GM19463 (cell line): ENCODE results near the gene WSCD1.

Experiments used
- ATAC-seq: cut with Tn5 transposase; IDR thresholded peaks from one replicate; pipeline ENCODE4 v1.9.1; 2021; ENCODE audit warnings: mild to moderate bottlenecking, moderate library complexity; ENCODE audit not compliant: unreplicated experiment

WSCD1 gene

DNA sequence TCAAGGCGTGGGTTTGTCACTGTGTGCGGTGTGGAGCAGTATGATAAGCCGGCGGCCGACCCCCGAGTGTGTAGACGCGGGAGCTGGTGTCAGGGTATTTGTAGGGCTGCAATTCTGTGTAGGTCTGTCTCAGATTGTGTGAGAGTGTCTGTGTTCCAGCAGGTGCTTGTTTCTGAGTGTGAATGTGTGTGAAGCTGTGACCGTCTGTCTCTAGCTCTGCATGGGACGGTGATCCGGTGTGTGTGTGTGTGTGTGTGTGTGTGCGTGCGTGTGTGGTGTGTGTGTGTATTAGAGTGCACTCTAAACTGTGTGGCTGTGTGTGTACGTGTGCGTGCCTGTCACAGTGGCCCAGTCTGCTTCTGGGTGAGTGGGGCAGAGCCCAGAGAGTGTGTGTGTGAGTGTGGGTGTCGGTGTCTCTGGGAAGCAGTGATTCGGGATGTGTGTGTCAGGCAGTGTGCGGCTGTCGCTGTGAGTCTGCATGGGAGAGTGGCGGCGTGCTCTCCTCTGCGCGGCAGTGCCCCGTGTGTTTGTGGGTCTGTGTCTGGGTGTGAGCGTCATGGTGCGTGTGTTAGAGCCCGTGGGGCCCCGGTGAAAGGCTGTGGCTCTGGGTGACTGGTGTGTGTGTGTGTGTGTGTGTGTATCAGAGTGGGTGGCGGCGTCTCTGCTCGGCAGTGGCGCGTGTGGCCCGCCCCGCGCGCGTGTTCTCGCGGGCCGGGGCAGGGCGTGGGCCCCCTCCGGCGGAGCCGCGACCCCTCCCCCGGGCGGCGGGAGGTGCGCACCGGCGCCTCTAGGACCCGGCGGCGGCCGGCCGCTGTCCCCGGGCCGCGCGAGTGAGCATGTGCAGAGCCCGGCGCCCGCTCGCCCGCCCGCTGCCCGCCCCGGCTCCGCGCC lies at the start of gene WSCD1:
TSS of gene WSCD1 (plus strand) at position 841 of the 891 bp plus-strand sequence. CDS start 10,280 bp downstream, outside the sequence.
- ATAC-seq, result no peak

DNA sequence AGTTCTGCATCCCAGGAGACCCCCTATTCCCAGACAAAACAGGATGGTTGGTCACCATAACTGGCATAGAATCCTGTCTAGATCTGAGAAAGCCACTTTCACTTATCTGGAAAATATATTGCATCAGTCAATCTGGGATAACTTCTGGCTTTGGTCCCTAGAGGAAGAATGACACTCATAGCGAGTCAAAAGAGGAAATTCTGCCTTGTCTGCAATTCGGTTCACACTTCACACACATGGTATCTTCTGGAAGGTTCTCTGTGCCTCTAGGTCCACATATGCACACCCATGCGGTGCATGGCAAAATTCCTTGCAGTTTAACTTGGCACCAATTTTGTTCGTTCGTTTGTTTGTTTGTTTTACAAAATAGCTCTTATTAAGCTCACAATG lies 49.2 kb upstream of the WSCD1 start:
- ATAC-seq, result no peak

DNA sequence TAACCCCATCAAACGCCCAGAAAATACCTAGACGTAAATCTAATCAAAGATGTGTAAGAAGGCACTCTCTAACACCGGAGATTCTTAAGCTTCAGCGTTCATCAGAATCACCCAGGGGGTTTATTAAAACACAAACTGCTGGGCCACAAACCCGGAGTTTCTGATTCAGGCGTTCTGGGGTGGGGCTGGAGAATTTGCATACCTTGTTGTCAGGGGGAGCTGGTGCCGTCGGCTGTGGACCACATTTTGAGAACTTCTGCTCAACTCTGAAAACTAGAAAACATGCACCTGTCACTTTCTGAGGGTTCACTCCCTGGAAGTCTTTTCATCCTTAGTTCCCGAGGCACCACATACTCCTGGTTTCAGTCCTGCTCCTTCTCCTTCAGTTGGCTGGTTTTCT lies 48.6 kb upstream of the WSCD1 start:
- no peak for ATAC-seq

DNA sequence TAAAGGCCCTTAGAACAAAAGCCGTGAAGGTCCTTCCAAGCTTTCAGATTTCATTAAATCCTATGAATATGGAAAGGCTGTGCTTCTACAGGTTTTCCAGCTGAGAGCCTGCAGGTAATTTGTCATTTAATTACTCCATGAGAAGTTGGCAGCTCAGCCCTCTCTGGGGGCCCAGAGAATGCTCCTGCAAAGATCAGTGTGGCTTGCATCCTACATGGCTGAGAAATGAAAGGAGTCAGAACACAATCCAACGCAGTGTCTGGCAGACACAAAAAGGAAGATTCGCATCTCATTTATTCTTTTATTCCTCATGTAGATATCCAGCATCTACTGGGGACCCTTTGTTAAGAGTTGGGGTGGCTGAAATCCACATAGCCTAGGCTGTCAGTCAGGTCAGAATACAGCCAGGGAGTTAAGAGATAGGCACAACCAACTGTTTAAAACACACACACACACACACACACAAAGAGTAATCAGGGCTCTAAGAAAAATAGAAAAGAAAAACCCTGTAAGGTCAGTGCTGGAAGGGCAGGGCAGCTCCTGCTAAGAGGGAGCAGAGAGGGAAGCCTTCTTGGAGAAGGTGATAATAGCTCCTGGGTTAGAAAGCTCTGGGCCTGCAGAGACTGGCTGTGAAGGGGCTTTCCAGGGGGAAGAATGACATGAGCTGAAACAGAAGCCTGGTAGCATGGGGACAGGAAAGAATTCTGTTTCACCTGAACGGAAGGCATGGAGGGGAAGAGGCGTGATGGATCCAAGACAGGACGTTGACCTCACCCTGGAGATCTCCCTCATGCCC lies 46.9 kb upstream of the WSCD1 start:
- no peak for ATAC-seq

DNA sequence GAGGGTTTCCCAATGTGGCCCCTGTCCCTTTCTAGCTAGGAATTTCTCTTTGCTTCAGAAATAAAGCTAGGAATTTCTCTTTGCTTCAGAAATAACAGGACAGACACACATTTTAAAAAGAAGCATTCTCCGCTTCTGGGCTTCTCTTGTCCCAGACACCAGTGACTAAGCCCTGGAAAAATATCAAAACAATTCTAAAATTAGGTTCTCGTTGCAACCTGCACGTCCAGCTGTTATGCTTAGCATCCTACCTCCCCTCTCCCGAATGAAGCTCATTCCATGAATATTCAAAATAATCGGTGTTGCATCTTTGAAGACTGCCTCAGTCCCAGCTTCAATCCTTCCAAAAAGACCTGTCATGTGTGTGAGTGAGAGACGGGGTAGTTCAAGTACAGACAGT lies 45.6 kb upstream of the WSCD1 start:
- no peak for ATAC-seq

DNA sequence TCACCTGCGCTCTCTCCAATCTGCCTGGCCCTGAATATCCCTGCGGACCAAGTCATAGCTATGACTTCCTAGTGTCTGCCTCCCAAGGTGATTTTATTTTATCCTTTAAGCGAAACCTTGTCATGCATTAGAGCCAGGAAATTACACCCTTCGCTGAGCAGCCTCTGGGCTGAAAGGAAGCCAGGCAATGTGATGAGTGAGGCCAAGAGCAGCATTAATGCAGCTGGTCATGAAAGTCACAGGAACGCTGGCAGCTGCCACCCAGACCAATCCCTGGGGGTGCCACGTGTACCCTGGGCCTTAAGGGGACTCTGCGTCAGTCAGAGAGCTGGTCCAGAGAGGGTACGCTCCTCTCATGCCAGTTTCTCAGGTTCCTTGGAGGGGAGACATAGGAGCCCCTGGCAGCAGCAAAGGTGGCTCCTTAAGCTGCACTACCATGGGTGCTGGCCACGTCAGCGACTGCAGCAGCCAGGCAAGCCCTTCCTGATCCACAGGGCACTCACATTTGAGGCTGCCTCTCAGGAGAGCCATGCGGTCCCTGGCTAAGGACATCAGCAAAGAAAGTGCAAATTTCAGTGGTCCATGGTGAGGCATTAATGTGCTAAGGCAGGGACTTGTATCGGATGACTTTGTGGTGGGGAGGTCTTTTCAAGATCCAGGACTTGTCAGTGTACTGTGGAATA lies 42.7 kb upstream of the WSCD1 start:
- no peak for ATAC-seq

DNA sequence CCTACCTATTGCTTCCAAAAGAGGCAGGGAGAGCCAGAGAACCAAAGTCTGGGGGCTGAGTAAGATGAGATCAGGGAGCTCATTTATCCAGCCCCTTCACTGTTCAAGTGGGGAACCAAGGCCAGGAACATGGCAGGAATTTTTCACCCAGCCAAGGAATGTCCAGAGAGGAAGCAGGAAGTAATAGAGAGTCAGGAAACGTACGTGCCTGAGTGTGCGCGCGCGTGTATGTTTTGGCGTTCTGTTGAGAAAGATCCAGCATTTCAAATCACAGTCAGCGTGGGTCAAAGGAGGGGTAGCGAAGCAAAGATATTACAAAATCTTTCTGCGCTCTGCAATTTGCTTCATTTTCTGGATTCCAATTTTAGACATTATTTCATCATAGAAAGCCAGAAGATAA lies 41.9 kb upstream of the WSCD1 start:
- no peak for ATAC-seq

DNA sequence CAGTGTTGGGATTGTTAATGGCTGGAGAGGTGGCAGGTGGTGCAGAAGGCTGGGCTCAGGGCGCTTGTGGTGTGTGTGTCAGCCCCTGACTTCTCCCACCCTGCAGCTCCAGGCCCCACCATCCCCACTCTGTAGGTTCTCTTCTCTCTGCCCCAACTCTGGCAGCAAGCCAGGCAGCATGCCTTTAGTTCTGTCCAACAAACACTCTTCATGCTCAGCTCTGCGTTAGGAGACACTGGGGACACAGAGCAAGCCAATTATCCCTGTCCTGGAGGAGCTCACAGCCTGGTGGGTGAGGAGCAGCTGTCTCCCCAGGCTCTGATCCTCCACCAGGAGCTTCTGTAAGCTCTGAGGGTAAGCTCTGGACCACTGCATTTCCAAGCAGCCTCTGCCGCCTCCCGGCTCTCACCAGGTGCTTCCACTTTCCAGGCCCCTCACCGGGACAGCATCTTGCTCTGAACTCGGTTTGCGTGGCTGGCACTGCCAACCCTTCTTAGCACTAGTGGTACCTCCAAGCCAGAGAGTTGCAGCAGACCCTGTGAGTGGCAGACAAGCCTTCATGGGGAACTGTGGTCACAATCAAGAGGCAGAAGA lies 34.3 kb upstream of the WSCD1 start:
- ATAC-seq, result no peak

DNA sequence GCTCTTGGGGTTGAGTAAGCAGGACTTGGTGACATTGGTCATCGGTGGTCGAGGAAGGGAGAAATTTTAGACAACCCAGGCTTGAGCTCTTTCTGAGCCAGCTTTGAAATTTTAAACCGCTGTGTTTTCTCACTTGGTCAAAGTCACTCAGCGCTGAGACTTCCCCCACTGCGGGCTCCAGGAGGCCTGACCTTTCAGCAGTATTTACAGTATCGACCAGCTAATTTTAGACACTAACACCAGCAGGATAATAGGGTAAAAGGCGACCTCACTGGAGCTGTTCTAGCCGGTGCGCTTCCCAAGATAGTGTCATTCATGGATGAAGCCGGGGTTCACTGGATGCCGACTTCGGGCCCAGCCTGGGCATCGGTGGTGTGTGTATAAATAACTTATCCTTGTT lies 29.7 kb upstream of the WSCD1 start:
- ATAC-seq, result no peak

DNA sequence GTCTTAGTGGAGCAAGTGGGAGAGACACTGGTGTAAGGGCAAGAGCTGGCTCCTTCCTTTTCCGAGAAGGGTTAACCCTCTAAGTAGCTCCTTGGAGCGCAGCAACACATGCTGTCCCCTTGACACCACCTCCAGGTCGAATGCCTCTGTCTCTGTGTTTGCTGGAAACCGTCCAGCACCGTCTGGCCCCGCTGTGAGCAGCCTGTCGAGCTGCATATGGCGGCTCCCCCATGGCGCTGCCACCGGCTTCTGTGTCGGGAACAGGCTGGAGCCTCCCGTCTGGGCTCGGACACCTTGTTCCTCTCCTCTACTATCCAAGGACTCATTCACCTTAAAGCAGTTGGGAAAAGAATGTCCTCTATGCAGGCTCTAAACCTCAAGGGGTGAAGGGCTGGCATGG lies 28.9 kb upstream of the WSCD1 start:
- no peak for ATAC-seq

DNA sequence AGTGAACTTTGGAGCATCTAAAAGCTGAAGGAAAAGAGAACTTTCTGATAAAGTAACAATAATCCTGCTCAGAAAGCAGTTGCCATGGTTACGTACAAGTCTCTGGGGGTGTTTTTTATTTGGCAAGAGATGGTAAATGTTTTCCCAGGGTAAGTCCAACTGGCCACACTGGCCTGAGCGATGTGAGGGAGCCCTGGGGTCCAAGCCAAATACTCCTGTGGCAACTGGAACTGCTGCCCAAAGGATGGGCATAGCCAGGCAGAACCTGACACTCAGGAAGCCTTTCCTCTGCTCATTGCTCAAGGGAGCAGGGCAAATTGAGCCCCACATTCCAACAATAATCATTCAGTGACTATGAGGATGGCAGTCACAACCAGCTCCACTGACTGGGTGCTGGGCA lies 26.8 kb upstream of the WSCD1 start:
- no peak for ATAC-seq

DNA sequence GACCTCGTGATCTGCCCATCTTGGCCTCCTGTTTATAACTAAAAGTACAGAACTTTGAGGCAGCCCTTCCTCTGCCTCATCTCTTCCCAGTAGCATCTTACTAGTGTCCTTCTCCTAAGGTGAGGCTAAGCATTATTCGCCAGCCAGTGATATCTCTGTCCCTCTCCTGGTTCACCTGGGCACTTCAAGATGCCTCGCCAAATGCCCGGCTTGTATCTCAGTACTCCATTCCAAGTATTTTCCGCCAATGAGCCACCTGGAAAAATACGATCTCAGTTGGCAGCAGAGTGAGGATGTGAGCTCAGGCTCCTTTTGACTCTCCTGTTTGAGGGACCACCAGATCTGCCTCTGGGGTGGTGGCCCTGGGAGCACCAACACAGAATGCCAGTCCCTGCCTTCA lies 25.9 kb upstream of the WSCD1 start:
- no peak for ATAC-seq

DNA sequence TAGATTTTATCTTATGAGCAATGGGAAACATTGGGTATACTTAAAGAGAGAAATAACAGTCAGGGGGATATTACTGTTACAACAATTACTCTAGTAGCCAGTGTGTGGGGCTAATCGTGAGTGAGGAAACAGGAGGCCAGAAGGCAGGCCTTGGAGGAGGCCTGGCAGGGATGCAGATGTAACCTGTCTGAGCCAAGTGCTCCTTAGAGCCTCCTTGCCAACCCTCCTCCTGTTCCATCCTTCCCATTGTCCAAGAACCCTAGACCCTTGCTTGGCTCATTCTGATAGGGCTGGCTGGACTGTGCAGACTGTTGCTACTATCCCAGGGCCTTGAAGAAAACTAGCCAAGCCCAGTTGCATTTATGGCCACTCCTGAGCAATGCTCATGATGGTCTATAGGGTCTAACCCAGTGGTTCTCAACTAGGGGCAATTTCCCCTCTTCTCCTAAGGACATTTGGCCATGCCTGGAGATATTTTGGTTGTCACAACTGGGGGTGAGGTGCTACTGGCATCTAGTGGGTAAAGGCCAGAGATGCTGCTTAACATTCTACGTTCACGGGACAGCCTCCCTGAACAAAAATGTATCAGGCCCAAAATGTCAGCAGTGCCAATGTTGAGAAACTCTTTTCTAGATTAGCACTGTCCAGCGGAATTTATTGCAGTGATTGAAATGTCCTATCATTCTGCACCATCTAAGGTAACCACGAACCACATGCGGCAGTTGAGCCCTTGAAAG lies 24.4 kb upstream of the WSCD1 start:
- ATAC-seq, result no peak

DNA sequence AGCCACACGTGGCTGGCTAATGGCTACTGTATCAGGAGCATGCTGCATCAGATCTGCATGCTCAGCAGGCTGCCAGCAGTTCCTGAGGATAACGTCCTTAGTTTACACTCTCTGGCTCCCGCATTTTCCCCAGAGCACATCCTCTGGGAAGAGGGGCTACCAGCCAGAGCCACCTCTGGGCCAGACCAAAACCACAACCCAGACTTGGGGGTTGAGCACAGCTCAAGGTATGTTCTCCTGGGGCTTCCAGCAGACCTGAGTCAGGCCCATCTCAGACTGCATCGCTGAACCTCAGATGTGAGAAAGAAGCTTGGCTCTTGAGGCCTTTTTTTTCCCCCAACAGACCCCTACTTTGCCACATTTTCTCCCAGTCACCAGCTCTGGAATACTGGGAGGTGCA lies 23.7 kb upstream of the WSCD1 start:
- ATAC-seq, result no peak

DNA sequence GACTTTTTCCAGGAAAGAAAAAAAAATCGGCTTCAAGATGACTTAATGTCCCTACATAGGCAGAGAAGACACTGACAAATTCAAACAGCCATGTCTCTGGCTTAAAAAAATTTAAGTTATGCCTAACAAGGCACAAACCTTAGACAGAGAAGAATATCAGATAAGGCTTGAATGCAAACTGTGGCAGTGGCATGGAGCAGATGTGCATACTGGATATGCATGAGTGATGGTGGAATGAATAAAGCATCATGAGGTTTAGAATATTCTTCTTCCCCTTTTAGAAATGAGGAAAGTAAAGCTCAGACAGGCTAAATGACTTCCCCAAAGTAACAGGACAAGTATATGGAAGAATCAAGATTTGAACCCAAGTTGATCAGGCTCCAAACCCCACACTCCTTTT lies 23.2 kb upstream of the WSCD1 start:
- ATAC-seq, result no peak

DNA sequence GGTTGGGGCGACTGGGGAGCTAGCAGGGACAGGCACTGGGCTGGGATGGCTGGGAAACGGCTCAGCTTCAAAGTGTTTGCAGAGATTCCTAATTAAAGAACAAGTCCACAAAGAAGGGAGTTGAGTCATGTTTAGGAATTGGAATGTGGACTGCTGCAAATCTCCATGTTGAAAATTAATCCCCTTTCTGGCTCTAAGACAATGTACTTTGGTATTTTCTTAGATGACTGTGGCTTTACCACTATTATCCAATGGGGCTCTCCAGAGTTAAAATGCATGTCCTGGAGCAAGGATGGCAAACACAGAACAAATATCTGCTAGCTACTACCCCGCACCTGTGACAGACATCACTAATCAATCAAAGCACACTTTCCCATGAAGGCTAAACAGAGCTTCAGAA lies 22.2 kb upstream of the WSCD1 start:
- ATAC-seq, result no peak

DNA sequence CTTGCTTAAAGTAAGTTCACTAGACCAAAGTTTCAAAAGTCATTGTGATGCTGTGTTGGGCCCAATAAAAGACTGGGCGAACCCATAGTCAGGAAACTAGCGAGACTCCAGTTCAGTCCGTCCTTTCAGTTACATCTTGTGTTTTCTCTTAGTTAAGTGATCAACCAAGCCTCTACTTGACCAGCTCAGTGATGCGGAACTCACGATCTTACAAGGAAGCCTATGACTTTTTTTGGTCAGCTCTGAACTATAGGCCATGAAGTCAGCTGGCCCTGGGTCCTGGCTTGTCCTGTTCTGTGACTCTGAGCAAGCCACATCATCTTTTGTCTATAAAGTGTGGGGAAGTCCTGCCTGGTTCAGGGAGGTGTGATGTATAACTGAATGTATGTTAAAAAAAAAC lies 21.7 kb upstream of the WSCD1 start:
- ATAC-seq, result no peak

DNA sequence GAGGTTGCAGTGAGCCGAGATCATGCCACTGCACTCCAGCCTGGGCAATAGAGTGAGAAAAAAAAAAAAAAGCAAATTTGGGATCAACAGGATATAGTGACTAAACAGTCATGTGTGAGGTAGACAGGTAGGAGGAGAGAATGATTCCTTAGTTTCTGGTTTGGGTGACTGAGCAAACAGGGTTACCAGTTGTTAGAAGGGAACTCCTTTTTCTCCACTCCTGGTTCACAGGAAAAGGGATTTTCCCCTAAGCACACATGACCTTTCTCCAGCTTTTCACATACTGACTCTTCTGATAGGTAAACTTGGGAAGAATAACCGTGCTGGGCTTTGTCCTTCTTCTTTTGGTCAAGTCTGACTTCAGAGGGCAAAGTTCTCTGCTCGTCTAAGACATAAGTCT lies 17.3 kb upstream of the WSCD1 start:
- no peak for ATAC-seq

DNA sequence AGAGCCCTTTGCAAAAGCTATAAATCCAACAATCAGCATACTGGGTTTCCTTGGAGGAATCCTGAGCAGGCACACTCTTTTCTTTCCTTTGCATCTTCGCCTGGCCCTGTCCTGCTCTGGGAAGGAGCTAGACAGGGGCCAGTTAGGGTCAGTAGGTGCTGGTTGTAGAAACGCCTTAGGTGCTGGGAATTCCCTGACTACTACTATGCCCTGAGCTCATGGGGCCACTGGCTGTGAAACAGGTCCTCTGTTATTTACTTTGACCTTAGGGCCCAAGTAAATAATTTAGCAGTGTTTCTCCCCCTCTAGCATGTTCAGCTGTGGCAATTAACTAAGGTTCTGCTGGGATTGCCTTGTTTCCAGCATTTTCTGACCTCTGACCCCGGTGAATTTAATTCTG lies 15.8 kb upstream of the WSCD1 start:
- no peak for ATAC-seq

DNA sequence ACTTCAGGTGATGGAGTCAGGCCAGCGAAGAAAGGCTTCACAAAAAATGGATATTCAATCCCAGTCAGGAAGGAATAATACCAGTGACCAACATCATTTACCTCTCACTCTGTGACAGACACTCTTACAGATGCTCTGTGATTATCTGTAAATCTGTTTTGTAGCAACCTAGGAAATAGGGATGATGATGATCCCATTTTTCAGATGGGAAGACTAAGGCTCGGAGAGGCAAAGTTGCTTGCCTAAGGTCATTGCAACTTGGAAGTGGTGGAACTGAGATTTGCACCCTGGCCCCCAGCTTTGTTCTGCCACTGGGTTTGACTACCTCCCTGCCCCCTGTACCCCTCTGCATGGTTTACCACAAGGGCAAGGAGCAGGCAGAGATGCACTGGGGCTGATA lies 14.1 kb upstream of the WSCD1 start:
- no peak for ATAC-seq

DNA sequence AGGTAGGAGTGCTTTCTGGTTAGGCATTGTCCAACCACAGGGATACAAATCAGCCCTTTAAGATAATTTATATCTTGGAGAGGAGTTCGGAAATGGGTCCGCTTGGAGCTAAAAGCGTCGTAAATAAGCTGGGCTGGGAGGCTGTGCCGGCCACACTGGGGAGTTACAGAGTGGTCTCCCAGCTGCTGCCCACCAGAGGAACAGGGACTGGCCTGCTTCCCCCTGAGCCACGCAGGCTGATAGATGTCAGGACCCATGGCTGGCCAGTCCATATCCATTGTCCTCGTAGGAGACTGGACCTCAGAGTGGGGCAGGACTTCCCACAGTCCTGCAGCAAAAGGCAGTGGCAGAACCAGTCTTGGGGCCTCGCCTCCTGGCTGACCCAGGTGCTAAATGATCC lies 12.6 kb upstream of the WSCD1 start:
- ATAC-seq, result no peak
